T-helper 22 cell (primary cell): ENCODE data around the gene CD274.
"Not testable (repeated sequence)": the region's sequence is repeated elsewhere in the genome, so short reads cannot be mapped to it uniquely, and the experiment has no call there.

Experiments used
- DNase-seq: peaks from one replicate; pipeline ENCODE4 v3.0.0-alpha.2; 2020; ENCODE audit warnings: low read depth

The CD274 gene

DNA sequence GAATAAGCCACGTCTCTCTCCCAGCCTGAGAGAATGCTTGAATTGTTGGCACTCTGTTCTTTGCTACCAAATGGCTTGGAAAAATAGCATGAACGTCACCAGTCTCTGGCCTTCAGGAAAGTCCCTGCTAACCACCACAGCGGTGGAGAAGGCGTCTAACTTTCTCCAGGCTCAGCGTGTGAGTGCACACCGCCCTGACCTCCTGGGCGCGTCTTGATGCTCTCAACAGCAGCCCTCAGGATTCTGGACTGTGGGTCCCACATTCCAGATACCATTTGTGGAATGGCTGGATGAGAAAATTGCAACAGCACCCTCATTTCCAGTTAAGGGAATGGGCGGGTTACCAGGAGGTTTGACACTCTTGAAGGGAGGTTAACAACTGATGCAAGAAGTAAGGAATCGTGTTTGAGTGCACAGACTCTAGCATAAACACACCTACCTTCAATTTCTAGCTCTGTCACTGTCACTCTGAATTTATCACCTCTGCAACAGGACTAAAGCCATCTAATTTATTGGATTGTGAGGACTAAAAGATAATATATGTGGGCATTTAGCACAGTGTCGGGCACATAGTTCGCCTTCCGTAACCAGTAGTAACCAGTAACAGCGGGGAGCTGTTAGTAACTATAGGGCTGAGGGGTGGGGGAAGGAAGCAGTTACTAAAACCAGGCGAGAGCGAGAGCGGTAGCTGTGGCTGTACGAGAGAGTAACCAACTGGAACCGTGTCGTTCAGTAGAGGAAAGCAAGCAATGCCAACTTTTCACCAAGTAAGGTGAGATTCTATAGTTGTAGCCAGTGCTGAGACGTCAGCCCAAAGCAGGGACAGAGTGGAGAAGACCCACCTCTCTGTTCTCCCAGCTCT lies 11.8 kb upstream of the CD274 start:
- DNase-seq, result peak; percentile 51

DNA sequence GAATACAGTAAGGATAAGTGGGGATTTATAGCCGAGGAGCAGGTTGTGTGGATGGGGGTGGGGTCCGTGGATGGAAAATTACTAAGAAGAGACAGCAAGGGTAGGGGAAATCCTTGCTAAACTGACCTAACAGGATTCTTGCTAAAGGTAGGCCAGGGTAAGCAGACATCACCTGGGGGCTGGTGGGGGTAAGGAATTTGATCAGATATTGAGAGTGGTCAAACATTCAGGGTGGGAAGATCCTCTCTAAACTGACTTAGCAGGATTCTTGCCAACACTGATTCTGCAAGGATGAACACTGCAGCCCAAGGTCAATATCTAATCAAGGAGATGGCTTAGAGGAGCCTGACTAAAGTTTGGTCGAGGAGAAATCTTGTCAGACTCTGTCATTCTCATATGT lies 9.9 kb upstream of the CD274 start:
- no peak for DNase-seq

DNA sequence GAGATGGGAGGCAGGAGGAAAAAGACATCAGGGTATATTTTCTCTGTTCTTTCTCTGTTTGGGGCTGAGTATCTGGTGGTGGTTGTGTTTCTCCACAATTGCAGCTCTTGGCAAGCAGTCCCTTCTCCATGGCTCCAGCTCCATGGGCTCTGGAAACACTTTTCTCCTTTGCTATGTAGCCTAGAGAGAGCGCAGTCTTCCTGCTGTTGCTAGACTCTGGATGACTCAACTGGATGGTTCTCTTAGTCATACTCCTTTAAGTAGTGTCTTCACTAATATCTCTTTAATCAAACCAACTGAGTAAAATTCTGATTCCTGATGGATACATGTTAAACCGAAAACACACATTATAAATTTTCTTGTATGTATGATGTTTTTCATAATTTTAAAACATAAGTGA lies 9.3 kb upstream of the CD274 start:
- no peak for DNase-seq

DNA sequence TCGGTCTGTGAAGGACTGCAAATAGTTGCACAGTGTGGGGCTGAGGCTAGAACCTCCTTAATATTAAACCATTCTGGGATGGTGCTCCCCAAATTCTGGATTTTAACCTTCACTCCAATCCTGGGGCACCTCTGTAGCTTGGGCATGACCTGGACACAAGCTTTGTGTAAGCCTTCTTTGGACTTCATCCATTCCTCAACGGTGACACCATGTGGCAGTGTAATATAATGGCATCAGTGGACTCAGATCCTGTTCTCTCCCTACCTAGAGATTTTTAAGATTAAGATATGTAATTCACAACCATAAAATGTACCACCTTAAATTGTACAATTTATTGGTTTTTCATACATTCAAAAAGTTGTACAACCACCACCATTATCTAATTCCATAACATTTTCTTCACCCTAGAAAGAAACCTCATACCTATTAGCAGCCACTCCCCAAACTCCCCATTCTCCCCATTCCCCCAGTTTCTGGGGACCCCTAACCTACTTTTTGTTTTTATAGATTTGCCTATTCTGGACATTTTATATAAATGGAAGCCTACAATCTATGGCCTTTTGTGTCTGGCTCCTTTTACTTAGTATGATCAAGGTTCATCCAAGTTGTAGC lies 7.8 kb upstream of the CD274 start:
- no peak for DNase-seq

DNA sequence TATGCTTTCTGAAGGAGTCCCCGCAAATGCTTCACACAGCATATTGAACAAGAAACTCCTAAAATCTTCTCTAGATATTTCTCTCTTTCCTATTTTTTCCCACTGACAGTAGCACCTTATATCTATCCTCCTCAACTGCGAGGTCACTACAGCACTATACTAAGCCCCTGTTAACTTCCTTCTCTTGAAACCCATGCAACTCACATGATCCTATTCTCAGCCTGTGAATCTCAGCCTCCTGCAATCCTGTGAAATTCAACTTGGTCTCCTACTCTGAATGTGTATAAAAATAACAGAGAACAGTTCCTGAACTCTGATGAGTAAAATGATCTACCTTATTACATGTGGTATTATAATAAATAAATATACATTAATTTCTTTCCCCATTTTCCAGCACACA lies 6.5 kb upstream of the CD274 start:
- DNase-seq, result no peak

DNA sequence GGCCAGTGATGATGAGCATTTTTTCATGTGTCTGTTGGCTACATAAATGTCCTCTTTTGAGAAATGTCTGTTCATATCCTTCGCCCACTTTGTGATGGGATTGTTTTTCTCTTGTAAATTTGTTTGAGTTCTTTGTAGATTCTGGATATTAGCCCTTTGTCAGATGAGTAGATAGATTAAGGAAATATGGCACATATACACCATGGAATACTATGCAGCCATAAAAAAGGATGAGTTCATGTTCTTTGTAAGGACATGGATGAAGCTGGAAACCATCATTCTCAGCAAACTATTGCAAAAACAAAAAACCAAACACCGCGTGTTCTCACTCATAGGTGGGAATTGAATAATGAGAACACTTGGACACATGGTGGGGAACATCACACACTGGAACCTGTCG lies 5.2 kb upstream of the CD274 start:
- DNase-seq, result not testable (repeated sequence)

DNA sequence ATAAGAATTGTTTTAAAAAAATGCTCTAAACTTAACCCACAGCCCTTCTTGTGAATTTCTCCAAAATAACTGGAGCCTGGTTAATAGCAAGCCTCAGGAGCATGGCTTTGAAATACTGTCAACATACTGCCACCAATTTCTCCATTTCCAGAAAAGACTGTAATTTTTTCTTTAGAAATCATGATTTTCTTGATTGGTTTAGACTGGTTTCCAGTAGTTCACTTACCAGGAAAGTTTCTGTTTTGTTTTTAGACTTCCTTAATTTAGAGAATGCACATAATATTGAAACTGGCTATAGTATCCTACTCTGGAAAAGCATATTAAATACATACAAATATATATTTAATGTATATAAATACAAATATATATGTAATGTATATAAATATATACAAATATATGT lies 4.5 kb upstream of the CD274 start:
- DNase-seq, result no peak

DNA sequence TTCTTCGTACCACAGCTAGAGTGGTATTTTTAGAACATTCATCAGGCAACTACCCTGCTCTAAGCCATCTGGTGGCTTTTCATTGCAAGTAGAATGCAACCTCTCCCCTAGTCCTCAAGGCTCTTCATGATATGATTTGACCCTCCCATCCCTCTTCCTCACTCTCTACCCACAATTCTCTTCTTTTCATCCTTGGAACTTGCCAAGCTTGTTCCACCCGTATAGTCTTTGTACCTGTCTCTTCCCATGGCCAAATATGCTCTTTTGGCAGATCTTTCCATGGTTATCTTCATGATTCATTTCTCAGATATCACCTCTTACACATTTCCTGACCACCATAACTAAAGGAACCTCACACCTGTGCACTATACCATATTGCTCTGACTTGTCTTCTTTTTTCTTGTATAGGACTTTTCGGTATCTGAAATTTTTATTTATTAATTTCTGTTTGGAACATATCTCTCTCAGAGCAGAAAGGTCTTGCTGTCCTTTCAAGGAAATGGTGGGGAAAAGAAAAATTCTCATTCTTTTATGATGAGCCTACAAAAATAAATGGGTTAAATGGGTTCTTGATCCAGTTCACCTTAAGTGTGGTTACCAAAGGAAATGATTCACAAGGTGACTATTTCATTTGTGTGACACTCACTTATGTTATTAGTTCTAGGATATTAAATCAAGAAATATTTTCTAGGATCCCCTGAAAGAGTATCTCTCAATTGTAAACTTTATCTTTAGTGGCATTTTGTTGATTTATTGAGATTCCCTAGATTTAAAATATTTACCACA lies 3.7 kb upstream of the CD274 start:
- DNase-seq, result no peak

DNA sequence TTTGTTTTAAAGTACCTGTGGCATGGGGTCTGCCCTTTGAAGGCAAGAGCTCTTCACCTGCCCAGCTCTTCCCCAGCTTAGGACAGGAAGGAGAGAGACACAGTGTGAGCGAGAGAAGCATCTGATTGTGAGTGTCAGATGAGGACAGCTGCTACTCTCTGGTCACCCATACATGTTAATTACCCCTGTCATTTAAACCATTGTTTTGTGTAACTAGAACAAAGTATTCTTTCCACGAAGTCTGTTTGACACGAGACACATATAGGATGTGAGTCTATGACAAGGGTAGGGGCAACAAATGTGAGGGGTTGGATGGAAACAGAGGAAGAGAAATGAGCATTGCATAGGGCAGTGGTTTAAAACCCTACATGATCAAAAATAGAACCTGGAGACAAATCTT lies 3.0 kb upstream of the CD274 start:
- DNase-seq, result no peak

DNA sequence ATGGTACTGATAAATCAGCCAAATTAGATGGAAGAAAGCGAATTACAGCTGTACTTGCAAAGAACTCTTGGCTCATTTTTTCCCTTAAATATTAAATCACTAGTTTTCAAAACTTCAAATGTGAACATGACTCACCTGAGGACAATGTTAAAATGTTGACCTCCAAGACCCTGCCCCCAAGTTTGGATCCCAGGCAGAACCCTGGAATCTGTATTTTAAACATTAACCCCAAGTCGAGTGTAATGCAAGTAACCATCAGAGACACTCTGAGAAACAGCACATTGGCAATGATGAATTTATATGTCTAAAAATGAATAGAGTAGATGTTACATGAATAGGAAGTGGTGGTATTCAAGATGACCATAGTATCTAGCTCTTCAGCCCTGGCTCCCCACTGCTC lies 2.3 kb upstream of the CD274 start:
- no peak for DNase-seq

DNA sequence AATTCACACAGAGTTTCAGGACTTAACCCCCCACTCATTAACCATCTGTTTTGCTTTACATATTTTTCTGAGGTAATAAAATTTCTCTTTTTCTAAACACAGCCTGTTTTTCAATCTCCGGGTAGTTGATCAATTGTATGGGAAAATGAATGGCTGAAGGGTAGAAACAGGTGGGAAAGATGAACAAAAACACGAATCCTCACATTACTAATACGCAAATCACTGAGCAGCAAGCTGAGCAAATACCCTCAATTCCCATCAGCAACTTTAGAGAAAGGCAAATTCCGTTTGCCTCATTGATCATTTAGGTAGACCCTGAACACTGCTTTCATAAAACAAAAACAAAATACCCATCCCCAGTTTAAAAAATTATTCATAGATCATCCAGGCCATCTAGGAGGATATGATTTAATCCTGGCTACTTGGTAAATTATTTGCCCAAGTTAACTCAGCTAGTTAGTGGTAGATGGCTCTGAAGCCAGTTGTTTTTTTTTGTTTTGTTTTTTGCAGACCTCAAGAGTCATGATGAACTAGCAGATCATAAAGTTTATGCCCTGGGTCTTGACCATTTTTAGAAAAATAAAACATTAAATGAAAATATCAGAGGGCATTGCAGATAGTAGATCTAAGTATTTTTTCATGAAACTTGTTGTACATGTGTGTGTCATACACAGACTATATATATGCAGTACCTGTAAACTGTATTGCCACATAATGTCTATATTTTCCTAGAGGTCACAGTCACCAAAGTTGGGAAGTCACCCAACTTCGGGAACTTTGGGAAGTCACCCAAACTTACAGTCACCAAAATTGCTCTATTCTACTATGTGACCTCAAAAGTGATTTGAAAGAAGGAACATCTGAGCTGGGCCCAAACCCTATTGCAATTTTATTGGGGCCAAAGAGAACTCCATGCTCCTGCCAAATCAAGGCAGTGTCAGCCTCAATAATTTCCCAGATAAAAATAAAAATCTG lies 1.6 kb upstream of the CD274 start:
- DNase-seq, result no peak

DNA sequence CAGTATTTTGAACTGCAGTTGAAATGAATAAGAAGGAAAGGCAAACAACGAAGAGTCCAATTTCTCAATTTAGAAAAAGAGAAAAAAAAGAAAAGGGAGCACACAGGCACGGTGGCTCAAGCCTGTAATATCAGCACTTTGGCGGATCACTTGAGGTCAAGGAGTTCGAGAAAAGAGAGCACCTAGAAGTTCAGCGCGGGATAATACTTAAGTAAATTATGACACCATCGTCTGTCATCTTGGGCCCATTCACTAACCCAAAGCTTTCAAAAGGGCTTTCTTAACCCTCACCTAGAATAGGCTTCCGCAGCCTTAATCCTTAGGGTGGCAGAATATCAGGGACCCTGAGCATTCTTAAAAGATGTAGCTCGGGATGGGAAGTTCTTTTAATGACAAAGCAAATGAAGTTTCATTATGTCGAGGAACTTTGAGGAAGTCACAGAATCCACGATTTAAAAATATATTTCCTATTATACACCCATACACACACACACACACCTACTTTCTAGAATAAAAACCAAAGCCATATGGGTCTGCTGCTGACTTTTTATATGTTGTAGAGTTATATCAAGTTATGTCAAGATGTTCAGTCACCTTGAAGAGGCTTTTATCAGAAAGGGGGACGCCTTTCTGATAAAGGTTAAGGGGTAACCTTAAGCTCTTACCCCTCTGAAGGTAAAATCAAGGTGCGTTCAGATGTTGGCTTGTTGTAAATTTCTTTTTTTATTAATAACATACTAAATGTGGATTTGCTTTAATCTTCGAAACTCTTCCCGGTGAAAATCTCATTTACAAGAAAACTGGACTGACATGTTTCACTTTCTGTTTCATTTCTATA lies 602 bp upstream of the CD274 start:
- no peak for DNase-seq

DNA sequence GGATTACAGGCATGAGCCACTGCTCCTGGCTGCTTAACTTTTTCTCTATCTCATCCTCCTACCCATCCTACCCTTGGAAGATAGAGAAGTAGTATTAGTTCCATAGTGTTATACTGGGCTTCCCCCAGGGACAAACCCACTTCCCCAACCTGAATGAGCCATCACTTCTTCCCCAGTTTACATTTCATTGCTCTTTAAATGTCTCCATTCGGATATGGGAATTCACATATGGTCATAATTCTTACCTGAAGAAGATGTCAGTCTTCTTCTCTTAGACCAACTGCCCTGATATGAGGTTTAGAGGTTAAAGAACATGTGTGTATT lies 1.9 kb downstream of the CD274 start:
- no peak for DNase-seq

DNA sequence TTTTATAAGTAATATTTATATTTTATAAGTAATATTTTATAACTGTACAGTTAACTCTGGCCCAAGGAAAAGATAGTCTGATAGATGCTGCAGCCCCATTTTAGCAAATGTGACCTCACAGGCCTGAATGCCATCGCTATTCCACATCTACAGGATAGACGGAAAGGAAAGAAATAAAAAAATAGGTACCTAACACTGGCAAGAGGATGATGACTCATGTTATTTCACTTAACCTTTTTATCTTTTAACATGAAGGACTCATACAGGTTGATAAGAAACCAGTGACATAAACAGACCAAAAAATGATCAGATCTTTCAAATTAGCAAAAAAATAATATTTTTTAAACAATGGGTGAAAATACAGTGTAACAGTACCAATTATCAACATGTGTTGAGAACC lies 2.7 kb downstream of the CD274 start:
- DNase-seq, result no peak

DNA sequence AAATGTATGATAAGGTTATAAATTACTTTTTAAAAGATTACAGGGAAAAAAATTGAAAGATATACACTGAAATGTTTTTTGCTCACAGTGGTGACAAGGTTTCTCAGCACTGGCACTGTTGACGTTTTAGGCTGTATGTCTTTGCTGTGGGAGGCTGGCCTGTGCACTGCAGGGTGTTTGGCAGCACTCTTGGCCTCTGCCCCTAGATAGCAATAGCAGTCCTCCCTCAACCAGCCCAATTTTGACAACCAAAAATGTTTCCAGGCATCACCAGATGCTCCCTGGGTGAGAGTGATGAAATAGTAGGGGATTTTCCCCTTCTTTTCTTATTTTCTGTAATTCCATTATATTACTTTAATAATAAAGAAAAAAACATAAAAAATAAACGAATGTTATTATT lies 3.3 kb downstream of the CD274 start:
- no peak for DNase-seq

DNA sequence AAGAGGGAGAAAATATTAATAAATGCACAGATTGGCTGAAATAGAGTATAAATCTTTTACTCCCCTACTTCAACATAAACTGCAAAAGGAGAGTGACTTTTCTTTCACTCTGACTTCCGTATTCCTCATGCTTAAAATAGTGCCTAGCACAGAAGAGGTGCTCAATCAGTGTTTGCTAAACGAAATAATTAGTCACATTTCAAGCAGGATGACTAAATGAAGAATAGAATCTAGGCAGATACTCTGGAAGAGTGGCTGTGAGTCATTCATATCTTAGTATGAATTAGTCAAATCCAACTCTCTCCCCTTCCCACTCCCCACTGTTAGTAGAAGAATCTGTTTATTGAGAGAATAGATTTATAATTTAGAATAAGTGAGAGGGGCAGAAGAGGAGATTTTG lies 4.8 kb downstream of the CD274 start:
- no peak for DNase-seq

DNA sequence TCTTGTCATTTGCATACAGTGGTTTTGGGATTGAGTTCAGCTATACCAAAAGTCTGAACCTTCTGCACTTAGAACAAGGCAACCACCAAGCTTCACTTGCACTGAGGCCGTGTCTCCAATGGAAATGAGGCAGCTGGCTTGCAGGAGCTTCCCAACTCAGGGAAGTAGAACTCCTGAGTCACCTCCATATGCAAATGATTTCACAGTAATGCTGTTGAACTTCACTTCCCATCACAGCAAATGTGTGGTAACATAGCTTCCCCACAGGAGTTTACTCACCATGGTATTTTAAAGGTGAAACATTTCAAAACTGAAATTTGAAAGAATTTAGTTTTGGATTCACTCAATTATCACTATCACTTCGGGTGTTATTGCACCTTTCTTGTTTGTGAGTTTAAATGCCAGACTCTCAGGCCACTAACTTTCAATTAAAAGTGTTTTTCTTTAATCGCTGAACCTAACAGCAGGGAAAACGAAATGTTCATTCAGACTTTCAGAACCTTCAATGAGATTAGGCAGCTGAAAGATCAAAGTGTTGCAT lies 9.0 kb downstream of the CD274 start:
- no peak for DNase-seq

DNA sequence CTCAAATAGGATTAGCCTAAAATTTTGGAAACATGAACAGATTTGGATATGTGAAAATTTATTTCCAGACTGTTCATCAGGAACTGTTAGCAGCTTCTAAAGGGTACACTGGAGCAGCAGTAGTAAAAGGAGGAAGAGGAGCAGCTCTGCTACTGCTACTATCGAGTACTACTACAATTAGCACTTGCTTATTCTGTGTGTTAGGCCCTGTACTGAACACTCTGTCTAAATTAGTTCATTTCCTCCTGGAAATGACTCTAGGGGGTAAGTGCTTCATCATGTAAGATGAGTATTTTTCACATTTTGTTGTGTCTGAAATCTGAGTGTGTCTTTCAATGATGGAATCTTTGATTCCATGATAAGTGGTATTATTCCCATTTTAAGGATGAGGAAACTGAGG lies 9.8 kb downstream of the CD274 start:
- no peak for DNase-seq

DNA sequence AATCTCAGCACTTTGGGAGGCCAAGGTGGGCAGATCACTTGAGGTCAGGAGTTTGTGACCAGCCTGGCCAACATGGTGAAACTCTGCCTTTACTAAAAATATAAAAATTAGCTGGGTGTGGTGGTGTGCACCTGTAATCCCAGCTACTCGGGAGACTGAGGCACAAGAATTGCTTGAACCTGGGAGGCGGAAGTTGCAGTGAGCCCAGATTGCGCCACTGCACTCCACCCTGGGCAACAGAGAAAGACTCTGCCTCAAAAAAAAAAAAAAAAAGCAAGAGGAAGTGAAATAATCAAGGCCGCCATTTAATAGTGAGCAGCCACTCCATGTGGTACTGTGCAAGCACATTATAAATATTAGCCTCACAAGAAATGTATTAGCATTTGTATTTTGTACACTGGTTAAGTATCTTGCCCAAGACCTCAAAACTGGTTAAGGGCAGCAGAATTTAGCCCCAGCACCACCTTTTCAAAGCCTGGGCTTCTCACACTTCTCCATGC lies 14.5 kb downstream of the CD274 start:
- DNase-seq, result not testable (repeated sequence)

DNA sequence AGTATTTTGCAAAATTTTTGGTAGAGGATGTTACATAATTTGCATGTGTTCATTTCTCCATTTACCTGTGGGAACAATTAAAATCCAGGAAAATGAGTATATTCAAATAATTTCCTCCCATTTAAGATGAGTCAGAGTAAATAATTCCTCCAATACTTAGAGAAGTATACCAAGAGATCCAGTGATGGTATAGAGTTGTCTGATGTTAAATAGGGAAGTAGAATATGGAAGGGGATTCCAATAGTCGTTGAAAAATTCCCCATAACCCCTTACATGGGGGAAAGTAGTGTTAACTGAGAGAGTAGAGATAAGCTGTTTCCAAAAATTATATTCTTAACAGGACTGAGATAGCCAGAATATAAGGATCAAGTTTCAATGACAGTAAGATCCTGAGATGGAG lies 15.7 kb downstream of the CD274 start:
- DNase-seq, result no peak

DNA sequence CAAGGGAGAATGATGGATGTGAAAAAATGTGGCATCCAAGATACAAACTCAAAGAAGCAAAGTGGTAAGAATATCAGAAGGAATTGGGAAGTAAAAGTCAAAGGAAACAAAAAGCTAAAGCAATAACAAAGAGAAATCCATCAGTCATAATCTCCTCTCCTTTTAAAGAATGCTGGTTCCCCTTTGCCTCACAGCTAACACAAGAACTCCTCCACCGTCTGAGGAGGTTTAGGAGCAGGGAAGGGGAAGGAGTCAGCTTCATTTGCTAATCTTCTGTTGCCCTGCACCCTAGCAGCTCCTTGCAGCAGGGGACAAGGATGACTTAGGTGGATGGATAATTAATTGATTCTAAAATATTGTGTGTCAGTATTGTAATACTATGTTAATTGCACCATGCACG lies 16.4 kb downstream of the CD274 start:
- DNase-seq, result no peak
